ENCODE results near the gene KCNJ2.

GRCh38 chr17:70134777-70135176 lies 34.6 kb upstream of the KCNJ2 start:
- no peak for TF ChIP-seq EP300 (IDR thresholded peaks at IDR 0.05)
- no peak for TF ChIP-seq POLR2AphosphoS5 (IDR thresholded peaks at IDR 0.05)
- TF ChIP-seq POLR2A (IDR thresholded peaks at IDR 0.05), result no peak
- TF ChIP-seq CTCF (IDR thresholded peaks at IDR 0.05), result no peak

Measured in stomach (tissue), 4 donors.